Measurements from ENCODE around the gene SPDYE4.
"Not testable (repeated sequence)": the region's sequence is repeated elsewhere in the genome, so short reads cannot be mapped to it uniquely, and the experiment has no call there.

The SPDYE4 gene

DNA sequence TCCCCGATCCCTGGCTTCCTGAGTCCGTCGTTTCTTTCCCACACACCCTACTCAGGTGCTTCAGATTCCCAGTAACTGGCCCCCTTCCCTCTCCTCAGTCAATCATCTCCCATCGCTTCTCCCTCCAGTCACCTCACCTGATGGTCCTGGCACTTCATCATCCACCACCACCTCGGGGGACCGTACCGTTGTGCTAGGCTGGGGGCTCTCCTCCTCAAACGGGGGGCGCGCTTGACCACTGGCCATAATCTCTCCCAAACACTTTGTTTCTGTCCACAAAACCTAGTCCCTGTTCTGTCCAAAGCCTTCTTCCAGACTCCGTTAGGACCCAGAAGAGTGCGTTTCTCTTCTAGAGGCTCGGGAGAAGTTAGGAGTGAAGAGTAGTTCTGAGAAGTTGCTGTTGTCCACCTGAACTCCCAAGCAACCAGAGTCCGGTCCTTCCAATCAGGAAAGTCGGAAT lies at the start of gene SPDYE4:
Gene SPDYE4, minus strand, starts transcription at position 410 of the 460 bp plus-strand sequence. Its CDS starts 164 bp downstream, at position 246.
- DNase-seq: no peak

- no peak for DNase-seq
Measured at GRCh38 chr17:8806926-8807550, 48.7 kb upstream of the SPDYE4 start.

- no peak for DNase-seq
Measured at GRCh38 chr17:8806253-8806925, 48.0 kb upstream of the SPDYE4 start.

GRCh38 chr17:8805396-8805795 lies 47.0 kb upstream of the SPDYE4 start:
- not testable (repeated sequence) for DNase-seq

- no peak for DNase-seq
Measured at GRCh38 chr17:8803531-8804420, 45.4 kb upstream of the SPDYE4 start.

GRCh38 chr17:8801135-8801840 lies 42.9 kb upstream of the SPDYE4 start:
- DNase-seq: no peak

DNA sequence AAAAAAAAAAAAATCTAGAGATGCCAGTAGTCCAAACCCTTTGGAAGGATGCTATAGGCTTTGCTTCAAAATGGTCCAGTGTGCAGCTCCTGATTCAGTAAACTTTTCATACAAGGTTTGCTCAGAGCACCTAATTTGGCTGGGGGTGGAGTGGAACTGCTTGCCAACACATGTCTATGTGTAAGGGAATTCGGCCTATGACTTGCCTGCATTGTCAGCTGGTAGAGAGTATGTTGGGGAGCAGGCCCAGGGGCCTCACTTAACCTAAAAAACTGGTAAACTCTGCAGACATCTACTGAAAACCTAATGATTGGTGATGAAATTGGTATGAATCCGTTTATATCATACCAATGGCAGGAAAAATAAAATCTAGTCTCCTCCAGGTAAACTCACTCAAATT lies 42.3 kb upstream of the SPDYE4 start:
- DNase-seq: no peak

DNA sequence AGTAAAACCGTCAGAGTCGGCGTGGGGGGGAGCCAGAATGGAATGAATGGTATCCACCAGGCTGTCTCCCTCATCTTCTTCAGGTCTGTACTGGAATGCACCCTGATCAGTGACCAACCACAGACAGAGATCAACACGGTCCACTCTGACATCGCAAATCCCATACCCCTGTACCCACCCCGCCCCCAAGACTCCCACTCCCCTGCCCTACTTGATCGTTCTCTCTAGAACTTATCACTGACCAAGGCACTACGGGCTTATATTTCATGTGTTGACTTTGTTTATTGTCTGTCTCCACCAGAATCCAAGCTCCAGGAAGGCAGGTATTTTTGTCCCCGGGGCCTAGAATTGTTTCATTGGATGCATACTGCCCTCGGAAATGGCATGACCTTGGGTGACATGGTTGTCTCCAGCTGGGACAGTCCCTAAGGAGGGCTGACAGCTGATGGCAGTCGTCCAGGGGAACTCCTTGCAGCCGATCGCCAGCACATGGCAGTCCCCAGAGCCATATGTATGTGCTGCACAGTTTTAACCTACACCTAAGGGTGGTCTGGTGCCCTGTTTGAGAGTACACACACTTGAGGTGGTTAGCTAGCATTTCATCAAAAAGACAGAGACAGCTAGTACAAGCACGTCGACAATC lies 41.3 kb upstream of the SPDYE4 start:
- DNase-seq: no peak

DNA sequence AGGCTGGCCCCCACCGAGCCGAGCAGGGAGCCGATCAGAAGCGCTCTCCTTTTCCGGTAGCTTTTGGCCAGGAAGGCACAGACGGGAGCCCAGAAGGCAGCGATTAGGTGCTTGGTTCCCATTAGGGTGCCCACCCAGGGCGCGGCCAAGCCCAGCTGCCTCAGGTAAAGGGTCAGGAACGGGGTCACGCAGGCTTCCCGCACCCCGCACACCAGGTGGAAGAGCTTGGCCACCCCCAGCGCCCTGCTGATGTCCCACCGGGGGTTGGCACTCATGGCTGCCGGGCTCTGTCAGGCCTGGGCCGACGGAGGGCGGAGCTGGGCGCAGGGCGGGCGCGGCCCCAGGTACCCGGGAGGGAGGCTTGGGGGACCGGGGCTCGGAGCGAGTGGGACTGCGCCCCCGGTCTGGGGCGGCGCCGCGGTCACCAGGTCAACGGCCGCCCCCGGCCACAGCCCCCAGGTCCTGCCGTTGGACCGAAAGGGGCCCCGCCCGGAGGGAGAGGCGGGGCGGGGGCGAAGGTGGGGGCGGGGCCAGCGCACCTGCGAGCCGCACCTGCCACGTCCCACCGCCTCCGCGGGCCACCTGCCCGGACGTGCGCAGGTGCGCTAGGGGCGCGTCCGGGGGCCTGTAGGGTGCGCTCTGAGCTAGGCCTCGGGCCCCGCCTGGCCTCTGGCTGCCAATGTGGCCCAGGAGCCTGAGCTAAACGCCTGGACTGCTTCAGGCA lies 40.7 kb upstream of the SPDYE4 start, which contains the start of gene MFSD6L:
Gene MFSD6L, minus strand, starts transcription at position 520 of the 724 bp plus-strand sequence. Its CDS starts 245 bp downstream, at position 275.
- no peak for DNase-seq

- DNase-seq: no peak
Measured at GRCh38 chr17:8798176-8798845, 40.0 kb upstream of the SPDYE4 start.

DNA sequence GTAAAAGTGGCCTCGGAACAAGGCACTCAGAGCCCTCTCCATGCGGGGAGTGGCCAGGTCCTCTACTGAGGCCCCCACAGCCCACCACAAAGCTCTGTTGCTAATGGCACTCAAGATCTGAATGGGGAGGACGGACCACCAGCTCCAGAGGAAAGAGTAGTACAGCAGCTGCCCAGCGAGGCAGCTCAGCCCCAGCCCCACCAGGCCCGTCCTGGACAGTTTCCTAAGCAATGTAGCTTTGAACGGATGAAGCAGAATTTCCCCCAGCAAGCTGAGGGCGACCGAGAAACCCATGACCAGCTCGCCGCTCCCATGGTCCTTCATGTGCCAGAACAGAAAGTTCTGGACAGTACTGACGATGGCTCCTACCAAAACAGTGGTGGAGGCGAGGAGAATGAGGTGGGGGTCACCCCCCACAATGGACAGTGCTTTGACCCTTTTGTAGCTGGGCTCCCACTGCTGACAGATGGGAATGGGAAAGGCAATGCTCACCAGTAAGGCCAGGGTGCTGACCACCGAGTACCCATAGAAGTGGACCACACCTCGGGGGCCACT lies 39.4 kb upstream of the SPDYE4 start:
- no peak for DNase-seq

DNA sequence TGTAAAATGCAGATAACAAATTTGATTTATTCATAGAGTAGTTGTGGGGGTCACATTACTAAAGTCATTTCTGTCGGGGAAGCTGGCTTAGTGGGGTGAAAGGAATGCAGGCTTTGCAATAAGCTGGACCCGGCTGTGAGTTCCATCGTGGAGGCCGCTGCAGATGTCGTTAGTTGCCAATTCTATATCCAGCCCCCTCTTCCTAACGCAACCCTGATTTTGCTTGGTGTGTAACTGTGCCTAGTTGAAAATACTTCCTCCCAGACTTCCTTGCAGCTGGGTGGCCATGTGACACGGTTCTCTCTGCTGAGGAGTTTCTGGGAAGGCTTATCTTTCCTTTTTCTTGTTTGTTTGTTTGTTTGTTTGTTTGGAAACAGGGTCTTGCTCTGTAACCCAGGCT lies 36.3 kb upstream of the SPDYE4 start:
- DNase-seq: no peak

DNA sequence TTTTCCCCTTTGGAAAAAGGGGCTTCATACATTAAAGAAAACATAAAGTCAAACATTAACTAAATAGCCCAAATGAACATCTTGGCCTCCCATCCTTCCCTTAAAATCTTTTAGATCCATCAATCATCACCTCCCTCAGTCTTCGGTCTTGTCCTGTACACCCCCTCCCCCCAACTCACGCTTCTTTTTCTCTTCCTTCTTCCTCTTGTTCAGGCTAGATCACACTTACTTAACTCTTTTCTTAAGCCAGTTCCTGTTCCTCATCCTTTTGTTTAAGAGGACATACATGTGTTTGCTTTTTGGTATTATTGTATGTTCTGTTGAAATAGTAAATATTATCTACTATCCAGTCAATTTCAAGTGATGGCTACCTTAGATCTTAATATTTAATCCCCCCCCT lies 35.3 kb upstream of the SPDYE4 start:
- DNase-seq: no peak

- DNase-seq: no peak
Measured at GRCh38 chr17:8792646-8793045, 34.3 kb upstream of the SPDYE4 start.

DNA sequence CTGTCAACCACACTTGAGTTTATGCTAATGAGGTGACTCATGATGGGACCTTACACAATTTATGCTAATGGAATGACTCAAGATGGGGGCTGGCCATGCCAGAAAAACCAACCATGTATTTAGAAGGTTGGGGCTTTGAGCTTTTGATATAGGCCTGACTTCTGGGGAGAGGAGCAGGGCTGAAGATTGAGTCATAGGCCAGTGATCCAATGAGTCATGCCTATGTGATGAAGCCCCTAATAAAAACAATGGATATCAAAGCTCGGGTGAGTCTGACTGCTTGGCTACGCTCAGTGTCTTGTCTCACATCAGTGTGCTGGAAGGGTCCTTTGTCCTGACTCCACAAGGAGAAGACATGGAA lies 33.5 kb upstream of the SPDYE4 start:
- DNase-seq: no peak

DNA sequence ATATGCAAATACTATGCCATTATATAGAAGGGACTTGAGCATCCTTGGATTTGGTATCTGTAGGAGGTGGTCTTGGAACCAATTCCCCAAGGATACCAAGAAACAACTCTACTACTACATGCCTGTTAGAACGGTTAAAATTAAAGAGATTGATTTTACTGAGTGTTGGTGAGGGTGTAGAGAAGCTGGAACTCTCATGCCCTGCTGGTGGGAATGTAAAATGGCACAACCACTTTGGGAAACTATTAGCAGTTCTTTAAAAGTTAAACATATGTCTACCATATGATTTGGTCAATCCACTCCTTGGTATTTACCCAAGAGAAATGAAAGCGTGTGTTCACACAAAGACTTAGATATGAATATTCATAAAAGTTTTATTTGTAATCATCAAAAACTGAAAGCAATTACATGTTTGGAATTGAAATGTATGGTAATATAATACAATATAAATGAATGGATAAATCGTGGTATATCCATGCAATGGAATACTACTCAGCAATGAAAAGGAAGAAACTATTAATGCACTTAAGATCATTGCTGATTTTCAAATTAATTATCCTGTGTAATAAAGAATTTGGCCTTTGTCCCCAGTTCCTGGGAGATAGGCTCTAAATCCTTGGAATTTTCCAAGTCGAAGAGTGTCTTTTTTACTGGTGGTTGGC lies 33.0 kb upstream of the SPDYE4 start:
- no peak for DNase-seq

DNA sequence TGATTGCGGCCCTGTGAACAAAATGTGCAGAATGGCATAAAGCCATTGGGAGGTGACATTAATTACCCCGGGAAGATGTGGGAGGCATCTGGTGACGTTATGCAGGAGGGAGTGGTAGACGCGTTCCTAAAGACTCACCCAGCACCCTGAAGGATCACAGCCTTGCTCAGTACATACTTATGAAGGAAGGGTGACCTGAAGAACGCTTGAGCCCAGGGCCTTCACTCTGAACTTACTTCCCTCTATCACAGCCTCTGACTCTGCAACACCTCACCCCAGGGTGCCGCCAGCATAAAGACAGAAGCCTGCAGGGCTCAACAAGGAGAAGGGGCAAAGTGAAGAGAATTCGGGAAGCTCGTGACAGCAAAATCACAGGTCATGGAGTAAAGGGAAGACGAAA lies 31.4 kb upstream of the SPDYE4 start:
- no peak for DNase-seq

DNA sequence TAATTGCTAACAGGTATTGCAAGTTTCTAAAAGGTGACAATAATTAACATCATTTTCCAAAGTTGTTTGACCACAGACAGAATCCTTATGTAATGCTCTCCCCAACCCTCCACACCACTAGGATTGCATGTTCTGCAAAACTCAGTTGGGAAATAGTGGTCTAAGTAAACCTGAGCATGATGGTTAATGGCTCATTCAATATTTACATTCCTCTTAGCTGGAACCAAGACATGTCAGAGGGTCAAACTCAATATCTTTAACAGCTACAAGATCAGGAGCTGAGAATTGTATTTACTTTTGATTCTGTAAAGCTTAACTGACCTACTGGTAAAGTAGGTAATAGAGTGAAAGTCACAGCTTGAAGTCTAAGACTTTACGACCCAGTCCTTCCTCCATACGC lies 30.7 kb upstream of the SPDYE4 start:
- DNase-seq: no peak

GRCh38 chr17:8785547-8786413 lies 27.4 kb upstream of the SPDYE4 start:
- DNase-seq: no peak

Data from GF-D8 (cell line).